PFSK-1 (cell line): Measurements from ENCODE around the gene ATF7IP2.

Experiments
- FOXP2 ChIP-seq: optimal IDR thresholded peaks from 2 replicates; pipeline ENCODE3; 2011; ENCODE audit warnings: borderline replicate concordance, control low read depth, inconsistent platforms; ENCODE audit not compliant: insufficient read depth; ENCODE audit errors: extremely low read length, extremely low read depth
- POLR2AphosphoS5 ChIP-seq: IDR thresholded peaks from 2 replicates; pipeline ENCODE4 v1.6.1; 2012; ENCODE audit warnings: low read depth, mild to moderate bottlenecking, control low read depth, low read length, moderate library complexity
- SIN3A ChIP-seq: IDR thresholded peaks from 2 replicates; pipeline ENCODE4 v1.6.1; 2012; ENCODE audit warnings: mild to moderate bottlenecking, low read length, moderate library complexity, borderline replicate concordance; ENCODE audit not compliant: insufficient read depth
- TAF1 ChIP-seq: IDR thresholded peaks from 2 replicates; pipeline ENCODE4 v1.6.1; 2012; ENCODE audit warnings: low read length, control low read depth, borderline replicate concordance; ENCODE audit not compliant: insufficient read depth
- TF ChIP-seq, protein P1 (sequence below), 2 experiments: IDR thresholded peaks; 2 replicates each; pipeline versions ENCODE4 v1.6.1 to v1.8.0; 2011 to 2012; ENCODE audit warnings: low read depth in 2 of 2, low read length in 2 of 2, control low read depth in 1 of 2, inconsistent platforms in 1 of 2, mild to moderate bottlenecking in 1 of 2, moderate library complexity in 1 of 2; ENCODE audit not compliant: insufficient read depth in 1 of 2

ATF7IP2 gene

DNA sequence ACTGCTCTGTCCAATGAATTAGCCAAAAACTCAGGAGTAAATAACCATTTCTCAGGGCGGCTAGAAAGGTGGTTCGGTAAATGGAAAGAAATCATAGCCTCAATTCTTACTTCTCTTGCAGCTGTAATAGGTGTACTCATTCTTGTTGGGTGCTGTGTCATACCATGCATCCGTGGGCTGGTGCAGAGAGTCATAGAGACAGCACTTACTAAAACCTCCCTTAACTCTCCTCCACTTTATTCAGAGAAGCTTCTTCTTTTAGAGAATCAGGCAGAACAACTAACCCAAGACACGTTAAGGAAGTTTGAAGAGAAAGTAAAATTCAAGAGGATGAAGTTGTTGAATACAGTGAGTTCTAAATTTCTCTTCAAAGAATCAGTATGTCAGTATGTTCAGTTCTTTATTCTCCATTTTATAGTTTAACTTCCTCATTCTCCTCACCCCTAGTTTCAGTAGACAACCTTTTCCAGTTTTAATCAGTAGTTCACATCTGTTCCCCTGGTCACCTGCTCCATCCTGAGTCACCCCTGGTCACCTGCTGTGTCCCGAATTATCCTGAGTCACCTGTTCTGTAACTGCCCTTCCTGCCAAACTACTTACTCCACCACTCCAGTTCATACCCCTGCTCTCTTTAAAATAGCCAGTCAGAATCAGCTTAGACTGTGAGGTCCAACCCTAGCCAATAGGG lies 108.6 kb downstream of the ATF7IP2 start:
- no peak for TF ChIP-seq SIN3A
- TF ChIP-seq, protein P1, sequence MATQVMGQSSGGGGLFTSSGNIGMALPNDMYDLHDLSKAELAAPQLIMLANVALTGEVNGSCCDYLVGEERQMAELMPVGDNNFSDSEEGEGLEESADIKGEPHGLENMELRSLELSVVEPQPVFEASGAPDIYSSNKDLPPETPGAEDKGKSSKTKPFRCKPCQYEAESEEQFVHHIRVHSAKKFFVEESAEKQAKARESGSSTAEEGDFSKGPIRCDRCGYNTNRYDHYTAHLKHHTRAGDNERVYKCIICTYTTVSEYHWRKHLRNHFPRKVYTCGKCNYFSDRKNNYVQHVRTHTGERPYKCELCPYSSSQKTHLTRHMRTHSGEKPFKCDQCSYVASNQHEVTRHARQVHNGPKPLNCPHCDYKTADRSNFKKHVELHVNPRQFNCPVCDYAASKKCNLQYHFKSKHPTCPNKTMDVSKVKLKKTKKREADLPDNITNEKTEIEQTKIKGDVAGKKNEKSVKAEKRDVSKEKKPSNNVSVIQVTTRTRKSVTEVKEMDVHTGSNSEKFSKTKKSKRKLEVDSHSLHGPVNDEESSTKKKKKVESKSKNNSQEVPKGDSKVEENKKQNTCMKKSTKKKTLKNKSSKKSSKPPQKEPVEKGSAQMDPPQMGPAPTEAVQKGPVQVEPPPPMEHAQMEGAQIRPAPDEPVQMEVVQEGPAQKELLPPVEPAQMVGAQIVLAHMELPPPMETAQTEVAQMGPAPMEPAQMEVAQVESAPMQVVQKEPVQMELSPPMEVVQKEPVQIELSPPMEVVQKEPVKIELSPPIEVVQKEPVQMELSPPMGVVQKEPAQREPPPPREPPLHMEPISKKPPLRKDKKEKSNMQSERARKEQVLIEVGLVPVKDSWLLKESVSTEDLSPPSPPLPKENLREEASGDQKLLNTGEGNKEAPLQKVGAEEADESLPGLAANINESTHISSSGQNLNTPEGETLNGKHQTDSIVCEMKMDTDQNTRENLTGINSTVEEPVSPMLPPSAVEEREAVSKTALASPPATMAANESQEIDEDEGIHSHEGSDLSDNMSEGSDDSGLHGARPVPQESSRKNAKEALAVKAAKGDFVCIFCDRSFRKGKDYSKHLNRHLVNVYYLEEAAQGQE (IDR thresholded peaks at IDR 0.05; ENCODE audit: insufficient read depth in 1 of 2, low read depth in 2 of 2, low read length in 2 of 2) = no peak
- no peak for TF ChIP-seq POLR2AphosphoS5

DNA sequence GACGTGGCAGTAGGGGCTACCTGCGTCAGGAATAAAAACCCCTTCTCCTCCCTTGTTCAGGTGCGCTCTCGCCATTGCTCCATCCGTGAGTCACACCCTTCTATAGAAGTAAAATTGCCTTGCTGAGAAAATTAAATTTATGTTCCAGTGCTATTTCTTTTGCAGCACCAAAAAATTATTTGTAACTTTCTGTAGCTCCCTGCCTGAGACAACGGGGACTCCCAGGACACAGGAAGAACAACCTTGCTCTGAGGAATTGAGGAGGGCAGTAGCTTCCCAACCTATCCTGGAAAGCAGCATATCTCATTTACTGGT lies 109.1 kb downstream of the ATF7IP2 start:
- TF ChIP-seq FOXP2 (no peak), POLR2AphosphoS5 (no peak), SIN3A (no peak), TAF1 (no peak)
- TF ChIP-seq, protein P1 (IDR thresholded peaks at IDR 0.05; ENCODE audit: insufficient read depth in 1 of 2, low read depth in 2 of 2, low read length in 2 of 2) = no peak

DNA sequence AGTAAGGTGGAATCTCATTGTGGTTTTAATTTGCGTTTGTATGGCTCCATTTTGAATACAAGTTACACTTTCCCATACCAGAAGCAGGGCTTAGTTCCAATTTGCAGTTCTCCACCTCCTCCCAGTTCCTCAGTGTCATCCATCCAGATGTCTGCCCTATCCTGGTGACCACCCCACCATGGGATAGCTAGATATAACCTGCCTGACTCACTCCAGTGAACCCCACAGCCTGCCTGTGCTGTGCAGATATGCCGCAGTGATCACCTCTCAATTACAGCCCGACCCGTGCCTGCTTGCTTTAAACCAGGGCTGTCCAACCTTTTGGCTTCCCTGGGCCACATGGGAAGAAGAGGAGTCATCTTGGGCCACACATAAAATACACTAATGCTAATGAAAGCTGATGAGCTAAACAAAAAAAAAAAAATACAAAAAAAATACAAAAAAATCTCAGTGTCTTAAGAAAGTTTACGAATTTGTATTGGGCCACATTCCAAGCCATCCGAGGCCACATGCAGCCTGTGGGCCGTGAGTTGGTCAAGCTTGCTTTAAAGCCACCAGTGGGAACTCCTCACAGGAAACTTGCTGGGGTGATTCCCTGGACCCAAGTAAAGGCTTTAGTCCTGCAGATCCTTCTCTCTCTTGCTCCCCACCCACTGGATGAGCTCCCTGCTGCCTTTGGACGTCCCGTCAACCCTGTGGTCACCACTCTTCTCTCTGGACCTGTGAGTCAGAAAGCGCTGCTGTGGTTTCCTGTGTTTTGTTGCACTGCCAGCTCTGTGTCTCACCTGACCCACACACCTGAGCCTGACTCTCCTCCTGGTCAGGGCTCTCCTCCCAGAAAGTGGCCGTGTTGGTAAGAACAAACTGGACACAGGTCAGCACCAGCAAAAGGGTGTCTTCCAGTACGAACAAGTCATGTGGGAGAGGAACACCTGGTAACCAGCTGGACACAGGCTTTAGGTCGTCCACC lies 111.6 kb downstream of the ATF7IP2 start:
- TF ChIP-seq, protein P1 (IDR thresholded peaks at IDR 0.05; ENCODE audit: insufficient read depth in 1 of 2, low read depth in 2 of 2, low read length in 2 of 2) = no peak
- TF ChIP-seq POLR2AphosphoS5 (no peak), TAF1 (no peak), FOXP2 (no peak), SIN3A (no peak)

DNA sequence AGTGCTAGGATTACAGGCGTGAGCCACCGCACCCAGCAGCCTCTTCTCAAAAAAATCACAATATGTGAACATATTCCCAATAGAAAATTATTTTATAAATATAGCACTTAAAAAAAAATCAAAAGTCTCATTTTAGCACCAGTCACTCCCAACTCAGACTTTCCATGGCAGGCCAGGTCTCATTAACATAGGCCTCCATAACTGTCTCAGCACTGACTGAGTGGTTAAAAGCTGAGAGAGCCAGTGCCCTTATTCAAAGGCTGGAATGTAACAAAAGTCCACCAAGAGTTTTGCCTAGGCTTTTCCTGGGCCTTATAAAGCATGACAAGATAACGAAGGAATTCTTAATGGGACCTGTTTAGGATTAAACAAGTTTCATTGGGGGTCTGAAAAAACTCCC lies 114.7 kb downstream of the ATF7IP2 start:
- TF ChIP-seq FOXP2 (no peak), POLR2AphosphoS5 (no peak), SIN3A (no peak), TAF1 (no peak)
- TF ChIP-seq, protein P1 (IDR thresholded peaks at IDR 0.05; ENCODE audit: insufficient read depth in 1 of 2, low read depth in 2 of 2, low read length in 2 of 2) = no peak
